Tongue (tissue), 2 donors: ENCODE results near the gene NAPG. TPM values are rescaled to one million over a fixed set of nuclear protein-coding genes. Genes with fewer than 3 reads are reported as not detected.
A peak's percentile ranks its signal among the peaks of the same experiment; 100 is the strongest.
"Not testable (repeated sequence)": the region's sequence is repeated elsewhere in the genome, so short reads cannot be mapped to it uniquely, and the experiment has no call there.

Experiments used
- DNase-seq: peaks from one replicate; pipeline ENCODE4 v3.0.0-alpha.2; 2015
- total RNA-seq: library from RNA; depleted of rRNA; stranded (reverse); fragments of >200 nt; gene quantifications from one replicate; pipeline ENCODE4 v1.2.3, GENCODE V29; 2014

Gene NAPG
- total RNA-seq, 1 donor from 2014 or later: 47.2 TPM

DNA sequence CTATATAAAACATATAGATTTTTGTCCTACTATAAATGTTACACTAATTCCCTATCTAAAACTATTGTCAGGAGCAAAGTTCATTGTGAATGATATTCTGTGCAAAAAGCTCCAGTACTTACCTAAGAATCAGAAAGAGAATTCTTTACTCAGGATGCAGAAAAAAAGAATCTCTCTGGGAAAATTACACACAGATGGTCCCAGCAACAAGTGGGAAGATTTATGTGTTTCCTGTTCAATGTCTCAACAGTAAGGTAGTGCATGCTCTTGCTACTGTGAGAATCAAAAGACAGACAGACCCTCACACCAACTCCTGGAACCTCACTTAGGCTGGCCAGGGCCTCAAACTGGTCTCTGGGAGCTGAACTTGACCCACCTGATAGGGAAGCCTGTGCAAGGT is 11.2 kb upstream of the NAPG start:
- no peak for DNase-seq

DNA sequence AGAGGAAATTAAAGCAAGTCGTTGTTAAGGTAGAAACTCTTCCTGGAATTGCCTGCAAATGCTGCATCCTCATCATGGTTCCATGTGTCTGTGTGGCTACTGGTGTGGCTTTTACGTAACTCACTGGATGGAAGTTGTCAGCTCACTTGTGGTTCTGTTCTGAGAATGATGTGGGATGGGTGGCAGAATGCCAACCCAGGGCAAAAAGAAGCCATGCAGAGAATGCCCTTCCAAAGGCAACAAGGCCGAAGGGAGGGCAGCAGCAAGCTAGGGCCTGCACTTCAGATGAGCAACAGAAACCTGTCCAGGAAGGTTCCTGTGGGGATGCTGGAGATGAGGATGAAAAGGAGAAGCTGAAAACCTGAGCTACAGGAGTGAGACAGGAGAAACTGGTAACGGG is 10.4 kb upstream of the NAPG start:
- DNase-seq: no peak

DNA sequence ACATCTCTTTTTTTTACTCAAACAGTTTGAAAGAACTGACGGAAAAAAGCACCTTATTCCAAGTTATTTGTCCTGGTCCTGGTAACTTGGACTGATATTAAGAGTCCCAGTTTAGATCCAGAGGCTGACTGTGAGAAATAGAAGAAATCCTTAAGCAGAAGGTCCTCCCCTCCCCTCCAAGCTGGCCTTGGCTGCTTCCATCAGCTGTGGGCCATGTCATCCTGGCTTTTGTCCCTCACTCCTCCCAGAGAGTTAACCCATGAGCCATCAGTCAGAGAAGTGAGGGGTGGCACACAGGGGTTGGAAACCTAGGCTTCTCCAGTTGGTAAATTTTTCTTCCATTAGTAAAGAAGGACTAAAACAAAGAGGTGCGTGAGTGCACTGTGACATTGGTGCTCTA is 9.7 kb upstream of the NAPG start:
- DNase-seq: no peak

- DNase-seq: peak; percentile 78
Observed at GRCh38 chr18:10518595-10519255, 7.1 kb upstream of the NAPG start.

- DNase-seq: no peak
Observed at GRCh38 chr18:10519366-10519765, 6.5 kb upstream of the NAPG start.

GRCh38 chr18:10519999-10520935 is 5.6 kb upstream of the NAPG start:
- peak; percentile 95 for DNase-seq

- no peak for DNase-seq
Observed at GRCh38 chr18:10521566-10521965, 4.3 kb upstream of the NAPG start.

DNA sequence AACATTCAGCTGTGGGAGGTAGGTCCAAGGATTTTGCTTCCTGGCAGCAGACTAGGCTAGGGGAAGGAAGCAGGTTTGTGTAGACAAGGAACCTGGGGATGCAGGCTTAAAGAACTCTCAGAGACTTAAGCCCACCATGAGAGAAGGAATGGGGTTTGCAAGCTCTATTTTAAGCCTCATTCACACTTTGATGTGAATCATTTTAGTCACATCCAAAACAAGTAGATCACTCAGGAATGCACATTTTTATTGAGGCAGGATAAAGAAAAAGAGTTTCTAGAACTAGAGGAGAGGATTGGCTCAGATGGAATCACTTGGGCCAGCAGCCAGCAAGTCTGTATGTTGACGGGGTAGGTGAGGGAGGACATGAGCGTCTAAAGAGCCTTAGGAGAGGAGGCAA is 3.3 kb upstream of the NAPG start:
- DNase-seq: no peak

DNA sequence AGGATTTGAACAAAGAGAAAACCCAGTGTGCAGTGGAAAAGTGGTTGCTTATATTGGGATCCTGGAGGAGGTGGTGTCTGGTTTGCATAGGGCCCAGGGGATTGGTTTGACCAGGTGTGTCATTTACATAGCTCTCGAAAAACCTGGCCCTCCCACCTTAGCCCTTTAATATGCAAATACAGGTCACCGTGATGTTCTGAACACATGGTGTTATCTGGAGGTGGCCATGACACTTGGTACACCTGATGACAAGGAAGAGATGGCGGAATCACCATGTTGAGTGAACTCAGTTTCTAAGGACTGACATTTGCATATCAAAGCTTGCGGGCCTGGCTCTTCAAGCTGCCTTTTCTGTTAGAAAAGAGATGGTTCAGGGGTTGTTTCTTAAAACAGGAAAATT is 2.3 kb upstream of the NAPG start:
- DNase-seq: no peak

- no peak for DNase-seq
Observed at GRCh38 chr18:10524507-10525370, 1.1 kb upstream of the NAPG start.

DNA sequence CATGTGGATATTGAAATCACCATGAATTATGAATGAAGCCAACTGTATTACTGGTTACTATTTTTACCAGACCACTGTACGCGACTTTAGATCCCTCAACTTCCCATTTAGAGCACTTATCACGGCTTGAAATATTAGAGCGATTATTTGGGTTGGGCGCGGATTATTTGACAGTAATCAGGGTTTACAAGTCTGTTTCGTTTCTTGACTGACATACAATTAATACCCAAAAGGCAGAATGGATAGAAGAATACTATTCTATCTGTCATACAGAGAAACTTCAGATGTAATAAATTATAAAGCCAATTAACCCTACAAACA is 496 bp upstream of the NAPG start:
- no peak for DNase-seq

- no peak for DNase-seq
Observed at GRCh38 chr18:10526561-10526949, 728 bp downstream of the NAPG start.

DNA sequence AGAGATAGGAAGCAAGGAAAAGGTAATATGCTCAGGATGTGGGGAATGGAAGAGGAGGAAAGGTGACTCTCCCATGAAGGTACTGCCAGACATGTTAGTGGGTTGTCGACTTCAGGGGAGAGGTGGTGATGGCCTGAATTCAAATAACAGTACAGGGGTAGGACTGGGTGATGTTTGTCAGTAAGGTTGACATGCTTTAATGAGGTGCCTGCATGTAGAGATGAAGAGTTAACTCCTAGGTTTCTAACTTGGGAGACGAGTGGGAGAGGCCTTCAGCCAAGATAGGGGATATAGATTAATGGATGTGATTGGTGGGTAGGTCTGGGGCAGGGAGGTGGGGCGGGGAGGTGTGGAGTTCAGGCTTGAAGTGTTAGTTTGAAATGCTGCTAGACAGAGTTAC is 2.6 kb downstream of the NAPG start:
- DNase-seq: no peak

GRCh38 chr18:10530002-10530401 is 4.2 kb downstream of the NAPG start:
- no peak for DNase-seq

- no peak for DNase-seq
Observed at GRCh38 chr18:10530852-10531251, 5.0 kb downstream of the NAPG start.

DNA sequence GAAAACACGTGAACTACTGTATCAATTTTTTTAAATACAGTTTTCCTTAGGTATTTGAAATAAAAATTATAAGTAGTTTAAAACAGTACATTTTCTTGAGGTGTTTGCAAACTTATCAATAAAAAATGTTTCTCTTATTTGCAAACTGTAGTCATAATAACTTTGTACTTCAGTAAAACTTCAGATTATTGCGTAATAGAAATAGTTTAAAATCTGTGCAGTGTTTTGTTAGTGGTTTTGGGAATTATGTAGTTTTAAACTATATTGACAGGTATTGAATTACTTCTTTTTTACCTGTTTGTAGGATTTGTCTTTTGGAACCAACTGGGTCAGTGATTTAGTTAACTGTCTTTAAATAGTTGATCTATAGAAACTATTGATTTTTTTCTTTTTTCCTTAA is 7.3 kb downstream of the NAPG start:
- DNase-seq: no peak

GRCh38 chr18:10536280-10536679 is 10.5 kb downstream of the NAPG start:
- no peak for DNase-seq

- DNase-seq: no peak
Observed at GRCh38 chr18:10537765-10538164, 11.9 kb downstream of the NAPG start.

- not testable (repeated sequence) for DNase-seq
Observed at GRCh38 chr18:10539124-10539523, 13.3 kb downstream of the NAPG start.

- no peak for DNase-seq
Observed at GRCh38 chr18:10543277-10543676, 17.4 kb downstream of the NAPG start.

DNA sequence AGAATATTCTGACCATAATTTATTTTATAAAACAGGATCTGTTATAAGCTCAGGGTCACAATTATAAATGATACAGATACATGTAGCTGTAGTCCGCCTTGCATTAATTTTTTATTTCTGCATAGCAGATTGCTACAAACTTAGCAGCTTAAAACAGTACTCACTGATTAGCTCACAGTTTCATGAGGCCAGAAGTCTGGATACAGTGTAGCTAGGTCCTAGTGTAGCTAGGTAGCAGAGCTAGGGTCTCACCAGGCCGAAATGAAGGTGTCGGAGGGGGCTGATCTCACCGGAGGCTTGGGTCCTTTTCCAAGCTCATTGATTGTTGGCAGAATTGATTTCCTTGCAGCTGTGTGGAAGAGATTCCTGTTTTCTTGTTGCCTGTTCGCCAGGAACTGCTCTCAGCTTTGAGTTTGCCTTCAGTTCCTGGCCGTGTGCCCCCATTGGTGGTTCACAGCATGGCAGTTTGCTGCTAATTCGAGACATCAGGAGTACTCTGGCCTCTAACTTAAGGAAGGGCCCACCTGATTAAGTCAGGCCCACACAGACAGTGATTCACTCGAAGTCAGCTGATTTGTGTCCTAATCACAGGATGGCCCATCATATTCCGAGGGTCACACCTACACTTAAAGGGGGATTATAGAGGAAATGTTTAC is 18.4 kb downstream of the NAPG start:
- no peak for DNase-seq

- DNase-seq: no peak
Observed at GRCh38 chr18:10546557-10547300, 20.9 kb downstream of the NAPG start.
